Naive thymus-derived CD4-positive, alpha-beta T cell (primary cell): ENCODE data around the gene TOX2. TPM values are rescaled to one million over a fixed set of nuclear protein-coding genes. Genes with fewer than 3 reads are reported as not detected.

Experiments used
- ATAC-seq: fragments of 150-1000 bp; cut with Tn5 transposase; 2 replicates; pipeline ENCODE4 v1.10.0; 2021; ENCODE audit warnings: mild to moderate bottlenecking, moderate library complexity
- CTCF ChIA-PET: fragments of 350-600 bp; sonication (Branson Sonifier 250); formaldehyde crosslinking; loops from one replicate; lab custom pipeline; 2021; ENCODE audit warnings: antibody characterized with exemption; lab: Charles Lee
- POLR2A ChIA-PET: fragments of 350-600 bp; sonication (Branson Sonifier 250); formaldehyde crosslinking; loops from one replicate; lab custom pipeline; 2021; ENCODE audit warnings: antibody characterized with exemption, inconsistent platforms; lab: Charles Lee
- DNase-seq, 9 donors: peaks; one replicate each; pipeline versions ENCODE4 v3.0.0 to v3.0.0-alpha.2; 2020 to 2022; ENCODE audit warnings: mixed read lengths in 1 of 9
- H3K27ac ChIP-seq: one replicate; pipeline ENCODE4 v1.7.0; 2013; ENCODE audit warnings: mild to moderate bottlenecking, low read depth, low read length, moderate library complexity
- H3K27me3 ChIP-seq, 2 donors: one replicate each; pipeline ENCODE4 v1.7.0; 2013; ENCODE audit warnings: low read length in 2 of 2, mild to moderate bottlenecking in 2 of 2, moderate library complexity in 2 of 2; ENCODE audit not compliant: control insufficient read depth in 2 of 2, insufficient read depth in 2 of 2
- H3K36me3 ChIP-seq, 3 experiments: 1 replicate in 2 of 3; 2 replicates in 1 of 3; pipeline ENCODE4 v1.7.0; 2013; ENCODE audit warnings: low read length in 3 of 3, mild to moderate bottlenecking in 3 of 3, moderate library complexity in 1 of 3; ENCODE audit not compliant: insufficient read depth in 3 of 3, control insufficient read depth in 2 of 3
- H3K4me1 ChIP-seq, 2 donors: one replicate each; pipeline ENCODE4 v1.7.0; 2013; ENCODE audit warnings: low read length in 2 of 2, mild to moderate bottlenecking in 2 of 2, moderate library complexity in 1 of 2; ENCODE audit not compliant: control insufficient read depth in 2 of 2, insufficient read depth in 2 of 2
- H3K4me3 ChIP-seq: 2 replicates; pipeline ENCODE4 v1.7.0; 2013; ENCODE audit warnings: mild to moderate bottlenecking, low read length
- H3K9me3 ChIP-seq, 3 experiments: 1 replicate in 2 of 3; 2 replicates in 1 of 3; pipeline ENCODE4 v1.7.0; 2013; ENCODE audit warnings: low read length in 3 of 3; ENCODE audit not compliant: control insufficient read depth in 2 of 3
- H3K27ac Mint-ChIP-seq, 9 donors: one replicate each; pipeline ENCODE4 v1.8.0; 2020 to 2022; ENCODE audit warnings: mixed read lengths in 9 of 9, mild to moderate bottlenecking in 8 of 9, moderate library complexity in 5 of 9, inconsistent platforms in 2 of 9
- H3K27me3 Mint-ChIP-seq, 5 donors: one replicate each; pipeline ENCODE4 v1.8.0; 2021 to 2022; ENCODE audit warnings: mixed read lengths in 5 of 5, mild to moderate bottlenecking in 1 of 5
- H3K36me3 Mint-ChIP-seq, 5 donors: one replicate each; pipeline ENCODE4 v1.8.0; 2020 to 2022; ENCODE audit warnings: mixed read lengths in 5 of 5, mild to moderate bottlenecking in 3 of 5, inconsistent platforms in 1 of 5
- H3K4me1 Mint-ChIP-seq, 7 donors: one replicate each; pipeline ENCODE4 v1.8.0; 2020 to 2022; ENCODE audit warnings: mixed read lengths in 7 of 7, mild to moderate bottlenecking in 3 of 7, inconsistent platforms in 1 of 7
- H3K4me3 Mint-ChIP-seq, 10 donors: one replicate each; pipeline ENCODE4 v1.8.0; 2020 to 2022; ENCODE audit warnings: mild to moderate bottlenecking in 10 of 10, mixed read lengths in 10 of 10, moderate library complexity in 6 of 10, inconsistent platforms in 2 of 10
- H3K9me3 Mint-ChIP-seq, 11 donors: one replicate each; pipeline ENCODE4 v1.8.0; 2020 to 2022; ENCODE audit warnings: mixed read lengths in 11 of 11, mild to moderate bottlenecking in 4 of 11, inconsistent platforms in 1 of 11, moderate library complexity in 1 of 11
- intact Hi-C, 2 donors: fragments of 100-400 bp; cut with micrococcal nuclease; formaldehyde crosslinking; loops; one replicate each; pipeline ENCODE4 v1.15.1; 2023
- polyA plus RNA-seq, 2 donors: library from polyadenylated mRNA; unstranded; fragments of 300-500 nt; fragmentation: Illumina TruSeq; gene quantifications; one replicate each; pipeline ENCODE4 v1.2.3, GENCODE V29; 2021
- total RNA-seq, 6 experiments: library from RNA in 5 of 6; stranded (reverse) in 5 of 6; gene quantifications; 1 replicate in 5 of 6; 2 replicates in 1 of 6; pipeline ENCODE4 v1.2.3 and lab custom pipeline; 2021 to 2026

Gene TOX2
- total and polyA plus RNA-seq, 7 experiments from 2014 or later, result 0.22 to 7.1 (median 1.5) TPM

- Histone ChIP-seq H3K27me3 (no peaks in the 10 kb centered on the region), H3K27ac (no peak overlapping the region), H3K36me3 (no peaks in the 10 kb centered on the region), H3K4me3 (no peak overlapping the region), H3K9me3 (no peaks in the 10 kb centered on the region), H3K4me1 (peaks cover 26 to 41% of the 10 kb centered on the region in 2 donors)
- intact Hi-C loops, result loop anchor here (5.0 kb wide), 4 partner anchors 33 to 608 kb away; partner anchors contain the start of genes SERINC3 (in 1 of the 2) and SRSF6 (in 1 of the 2)
- peak overlapping the region in 4 of 10 donors; percentile 18 to 84 (median 37) for H3K4me3 Mint-ChIP-seq
- peaks cover 0 to 32% (median 7%) of the 10 kb centered on the region in 5 donors for H3K36me3 Mint-ChIP-seq
- peak overlapping the region in 8 of 9 donors; percentile 56 to 100 (median 98) for H3K27ac Mint-ChIP-seq
- DNase-seq, result no peak
- ChIA-PET CTCF (interaction anchor here (1.6 kb wide), 1 partner anchor 15 kb away, joined by 5 read pairs; no protein-coding TSS in a partner anchor), POLR2A (no interaction called here)
- no peak for ATAC-seq
- peaks cover 23 to 73% (median 60%) of the 10 kb centered on the region in 7 donors for H3K4me1 Mint-ChIP-seq
- peaks cover 0 to 10% (median 0%) of the 10 kb centered on the region in 11 donors for H3K9me3 Mint-ChIP-seq
- H3K27me3 Mint-ChIP-seq, result peaks cover 0 to 31% (median 0%) of the 10 kb centered on the region in 5 donors
Observed at GRCh38 chr20:44065401-44066340, 151.0 kb downstream of the TOX2 start.

- peaks cover 0 to 24% (median 5%) of the 10 kb centered on the region in 5 donors for H3K36me3 Mint-ChIP-seq
- no peaks in the 10 kb centered on the region for H3K36me3 ChIP-seq
- ChIA-PET POLR2A (interaction anchor here (0.7 to 6.1 kb wide), 2 partner anchors 9 to 13 kb away, joined by 3 to 75 read pairs; no protein-coding TSS in a partner anchor), CTCF (interaction anchor here (0.9 to 6.1 kb wide), 3 partner anchors 10 to 316 kb away, joined by 3 to 28 read pairs (median 12); no protein-coding TSS in a partner anchor)
- H3K4me3 Mint-ChIP-seq, result peak overlapping the region in 7 of 10 donors; percentile 23 to 92 (median 77)
- intact Hi-C loops, result loop anchor here (5.0 kb wide), 4 partner anchors 35 to 610 kb away; partner anchors contain the start of genes SERINC3 (in 1 of the 2) and SRSF6 (in 1 of the 2)
- H3K4me1 ChIP-seq, result peaks cover 31 to 54% of the 10 kb centered on the region in 2 donors
- peak overlapping the region; percentile 48 to 100 (median 99) for H3K27ac Mint-ChIP-seq
- no peak for ATAC-seq
- DNase-seq, result no peak
- peaks cover 0 to 6% (median 0%) of the 10 kb centered on the region in 11 donors for H3K9me3 Mint-ChIP-seq
- peaks cover 25 to 73% (median 60%) of the 10 kb centered on the region in 7 donors for H3K4me1 Mint-ChIP-seq
- peaks cover 0 to 26% (median 0%) of the 10 kb centered on the region in 5 donors for H3K27me3 Mint-ChIP-seq
- H3K9me3 ChIP-seq, result no peaks in the 10 kb centered on the region
- H3K27ac ChIP-seq, result peak overlapping the region; percentile 97
- H3K4me3 ChIP-seq, result no peak overlapping the region
- no peaks in the 10 kb centered on the region for H3K27me3 ChIP-seq
Observed at GRCh38 chr20:44066645-44067606, 152.3 kb downstream of the TOX2 start.

- ChIA-PET POLR2A (interaction anchor here (0.7 to 6.1 kb wide), 2 partner anchors 10 to 570 kb away, joined by 4 to 75 read pairs; no protein-coding TSS in a partner anchor), CTCF (interaction anchor here (0.6 to 6.1 kb wide), 3 partner anchors 11 to 157 kb away, joined by 3 to 28 read pairs (median 12); no protein-coding TSS in a partner anchor)
Observed at GRCh38 chr20:44067650-44068081, 153.0 kb downstream of the TOX2 start.

DNA sequence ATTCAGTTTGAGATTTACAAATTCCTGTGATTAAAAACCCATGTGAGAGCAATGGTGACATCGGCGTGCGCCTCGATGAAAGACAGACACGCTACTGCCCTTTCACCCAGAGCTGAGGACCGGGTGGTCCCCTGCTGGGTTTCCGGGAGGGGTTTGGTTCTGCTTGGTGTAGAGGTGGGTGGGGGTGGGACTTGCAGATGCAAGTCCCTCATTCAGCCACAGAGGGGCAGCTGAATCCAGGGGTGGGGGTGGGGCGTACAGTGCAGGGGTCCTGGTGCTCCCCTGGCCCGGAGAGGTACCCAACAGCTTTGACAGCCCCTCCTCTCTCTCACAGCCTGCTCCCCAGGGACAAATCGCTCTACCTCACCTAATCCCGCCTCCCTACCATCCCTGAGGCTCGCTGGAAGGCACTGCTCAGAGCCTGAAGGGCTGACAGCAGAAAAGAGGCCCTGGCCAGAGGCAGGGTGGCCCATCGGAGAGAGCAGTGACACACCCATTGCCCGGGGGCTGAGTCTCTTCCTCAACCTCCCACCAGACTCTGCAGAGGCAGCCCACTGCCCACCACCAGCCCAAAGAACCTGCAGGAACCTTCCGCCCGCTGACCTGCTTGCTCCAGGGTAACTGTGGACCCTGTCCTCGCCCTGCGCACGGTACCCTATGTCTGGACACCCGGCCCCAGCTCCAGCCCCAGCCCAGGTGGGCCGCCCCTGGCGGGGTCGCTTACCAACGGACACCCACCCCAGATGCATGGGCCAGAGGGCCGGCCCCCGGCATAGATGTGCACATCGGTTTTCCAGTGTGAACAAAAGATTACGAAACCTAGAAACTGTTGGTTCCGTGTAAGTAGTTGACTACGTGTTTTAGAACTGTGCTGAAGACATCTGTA is 153.9 kb downstream of the TOX2 start:
- Histone ChIP-seq H3K4me1 (peaks cover 31 to 68% of the 10 kb centered on the region in 2 donors), H3K36me3 (no peaks in the 10 kb centered on the region), H3K9me3 (no peaks in the 10 kb centered on the region), H3K27ac (peak overlapping the region; percentile 97), H3K27me3 (no peaks in the 10 kb centered on the region), H3K4me3 (peak overlapping the region; percentile 60)
- intact Hi-C loops, result loop anchor here (1.0 to 5.0 kb wide), 12 partner anchors 7 to 612 kb away; partner anchors contain the start of genes SRSF6 (in 2 of the 2), IFT52 (in 1 of the 2) and SERINC3 (in 1 of the 2)
- peaks cover 0 to 6% (median 0%) of the 10 kb centered on the region in 11 donors for H3K9me3 Mint-ChIP-seq
- DNase-seq (no peak), ATAC-seq (no peak)
- H3K36me3 Mint-ChIP-seq, result peaks cover 0 to 9% (median 0%) of the 10 kb centered on the region in 5 donors
- H3K4me3 Mint-ChIP-seq, result peak overlapping the region; percentile 70 to 93 (median 86)
- ChIA-PET CTCF (interaction anchor here (0.6 to 6.1 kb wide), 7 partner anchors 9 to 318 kb away, joined by 3 to 31 read pairs (median 11); no protein-coding TSS in a partner anchor), POLR2A (interaction anchor here (0.7 to 6.1 kb wide), 6 partner anchors 11 to 569 kb away, joined by 4 to 75 read pairs (median 6); no protein-coding TSS in a partner anchor)
- H3K4me1 Mint-ChIP-seq, result peaks cover 36 to 88% (median 75%) of the 10 kb centered on the region in 7 donors
- H3K27ac Mint-ChIP-seq, result peak overlapping the region; percentile 94 to 100 (median 99)
- peaks cover 0 to 18% (median 0%) of the 10 kb centered on the region in 5 donors for H3K27me3 Mint-ChIP-seq

More at GRCh38 chr20:44067650-44068081, 153.0 kb downstream of the TOX2 start:
- Mint-ChIP-seq H3K4me3 (peak overlapping the region in 8 of 10 donors; percentile 56 to 92 (median 78)), H3K9me3 (peaks cover 0 to 6% (median 0%) of the 10 kb centered on the region in 11 donors), H3K27me3 (peaks cover 0 to 27% (median 0%) of the 10 kb centered on the region in 5 donors), H3K36me3 (peaks cover 0 to 18% (median 4%) of the 10 kb centered on the region in 5 donors), H3K4me1 (peaks cover 29 to 79% (median 68%) of the 10 kb centered on the region in 7 donors), H3K27ac (peak overlapping the region; percentile 48 to 100 (median 99))
- peaks cover 31 to 60% of the 10 kb centered on the region in 2 donors for H3K4me1 ChIP-seq
- intact Hi-C loops, result loop anchor here (2.0 to 5.0 kb wide), 6 partner anchors 35 to 611 kb away; partner anchors contain the start of genes SRSF6 (in 2 of the 2) and SERINC3 (in 1 of the 2)
- H3K27ac ChIP-seq, result peak overlapping the region; percentile 97
- H3K36me3 ChIP-seq, result no peaks in the 10 kb centered on the region
- H3K4me3 ChIP-seq, result no peak overlapping the region
- DNase-seq (no peak), ATAC-seq (no peak)
- no peaks in the 10 kb centered on the region for H3K27me3 ChIP-seq
- no peaks in the 10 kb centered on the region for H3K9me3 ChIP-seq
